HepG2 (cell line): ENCODE data around the gene SLC25A22. TPM values are rescaled to one million over a fixed set of nuclear protein-coding genes. Genes with fewer than 3 reads are reported as not detected.
A peak's percentile ranks its signal among the peaks of the same experiment; 100 is the strongest.

ENCODE experiments used
- ARID2 ChIP-seq: sonication (generic); formaldehyde crosslinking; IDR thresholded peaks from 2 replicates; pipeline ENCODE4 v1.8.1; 2022; ENCODE audit warnings: mild to moderate bottlenecking, missing genetic modification reagents, borderline replicate concordance
- EEA1 ChIP-seq: sonication (generic); formaldehyde crosslinking; IDR thresholded peaks from 2 replicates; pipeline ENCODE4 v1.5.1; 2020; ENCODE audit warnings: mild to moderate bottlenecking, missing genetic modification reagents, borderline replicate concordance
- FOSL1 ChIP-seq: sonication (generic); formaldehyde crosslinking; IDR thresholded peaks from 2 replicates; pipeline ENCODE4 v1.9.0; 2021; ENCODE audit warnings: missing genetic modification reagents, borderline replicate concordance
- HIVEP1 ChIP-seq: sonication (generic); formaldehyde crosslinking; IDR thresholded peaks from 2 replicates; pipeline ENCODE4 v1.4.0; 2020; ENCODE audit warnings: mild to moderate bottlenecking, missing genetic modification reagents
- NPAS2 ChIP-seq: sonication (generic); formaldehyde crosslinking; IDR thresholded peaks from 2 replicates; pipeline ENCODE4 v1.8.0; 2022; ENCODE audit warnings: mild to moderate bottlenecking, missing genetic modification reagents, borderline replicate concordance
- POGZ ChIP-seq: sonication (generic); formaldehyde crosslinking; IDR thresholded peaks from 2 replicates; pipeline ENCODE4 v1.4.0; 2020; ENCODE audit warnings: mild to moderate bottlenecking, missing genetic modification reagents
- SP5 ChIP-seq: IDR thresholded peaks from 2 replicates; pipeline ENCODE4 v1.6.1; 2016; ENCODE audit warnings: low read depth, borderline replicate concordance
- ZBTB20 ChIP-seq: sonication (generic); formaldehyde crosslinking; IDR thresholded peaks from 2 replicates; pipeline ENCODE4 v1.8.1; 2023; ENCODE audit warnings: missing genetic modification reagents, low read depth, mild to moderate bottlenecking, borderline replicate concordance
- ZNF256 ChIP-seq: sonication (generic); formaldehyde crosslinking; conservative IDR thresholded peaks from 2 replicates; pipeline ENCODE4 v1.4.0; 2020; ENCODE audit warnings: missing genetic modification reagents
- ZNF333 ChIP-seq: sonication (generic); formaldehyde crosslinking; IDR thresholded peaks from 2 replicates; pipeline ENCODE4 v1.4.0; 2020; ENCODE audit warnings: mild to moderate bottlenecking, missing genetic modification reagents, borderline replicate concordance
- ZNF343 ChIP-seq: sonication (generic); formaldehyde crosslinking; IDR thresholded peaks from 2 replicates; pipeline ENCODE4 v1.4.0; 2020; ENCODE audit warnings: mild to moderate bottlenecking, missing genetic modification reagents
- ZNF484 ChIP-seq: sonication (generic); formaldehyde crosslinking; IDR thresholded peaks from 2 replicates; pipeline ENCODE4 v1.5.1; 2020; ENCODE audit warnings: mild to moderate bottlenecking, low read depth, missing genetic modification reagents, borderline replicate concordance
- ZNF83 ChIP-seq: sonication (generic); formaldehyde crosslinking; IDR thresholded peaks from 2 replicates; pipeline ENCODE4 v1.4.0; 2020; ENCODE audit warnings: missing genetic modification reagents, mild to moderate bottlenecking, borderline replicate concordance
- polyA plus RNA-seq, 8 experiments: library from polyadenylated mRNA; depleted of rRNA in 3 of 8; stranded (reverse) in 7 of 8; unstranded in 1 of 8; fragments of >200 nt; fragmentation: Illumina TruSeq in 4 of 8; extraction: Trizol in 4 of 8; gene quantifications; 2 replicates each; pipeline versions ENCODE4 v1.2.1 to v1.2.3, GENCODE V29; 2011 to 2016; ENCODE audit warnings: low read depth in 4 of 8, missing spikeins in 1 of 8, mixed read lengths in 1 of 8; ENCODE audit not compliant: insufficient read depth in 1 of 8
- total RNA-seq, 5 experiments: library from RNA; depleted of rRNA; stranded (reverse); fragments of >200 nt; fragmentation: Illumina TruSeq; extraction: Trizol; gene quantifications; 2 replicates each; pipeline ENCODE4 v1.2.3, GENCODE V29; 2016; ENCODE audit warnings: low read depth in 1 of 5
- TF ChIP-seq, protein P1 (sequence below): IDR thresholded peaks from 2 replicates; pipeline ENCODE4 v1.4.0; 2020; ENCODE audit warnings: mild to moderate bottlenecking, missing genetic modification reagents
- TF ChIP-seq, protein P2 (sequence below): sonication (generic); formaldehyde crosslinking; IDR thresholded peaks from 2 replicates; pipeline ENCODE4 v1.4.0; 2020; ENCODE audit warnings: mild to moderate bottlenecking, missing genetic modification reagents
- TF ChIP-seq, protein P3 (sequence below): sonication (generic); formaldehyde crosslinking; IDR thresholded peaks from 2 replicates; pipeline ENCODE4; 2020; ENCODE audit warnings: missing genetic modification reagents, mild to moderate bottlenecking, borderline replicate concordance
- TF ChIP-seq, protein P4 (sequence below): IDR thresholded peaks from 2 replicates; pipeline ENCODE4 v1.6.1; 2016; ENCODE audit warnings: missing biosample characterization, missing genetic modification reagents, low read depth
- TF ChIP-seq, protein P5 (sequence below): IDR thresholded peaks from 2 replicates; pipeline ENCODE4 v1.6.1; 2016; ENCODE audit warnings: mild to moderate bottlenecking, missing biosample characterization, missing genetic modification reagents

SLC25A22 gene
- total and polyA plus RNA-seq, 2 of the 13 experiments (the other 11 are each of a cell fraction or from before 2014, with no cell fraction given) = 12.4 to 19.2 TPM

DNA sequence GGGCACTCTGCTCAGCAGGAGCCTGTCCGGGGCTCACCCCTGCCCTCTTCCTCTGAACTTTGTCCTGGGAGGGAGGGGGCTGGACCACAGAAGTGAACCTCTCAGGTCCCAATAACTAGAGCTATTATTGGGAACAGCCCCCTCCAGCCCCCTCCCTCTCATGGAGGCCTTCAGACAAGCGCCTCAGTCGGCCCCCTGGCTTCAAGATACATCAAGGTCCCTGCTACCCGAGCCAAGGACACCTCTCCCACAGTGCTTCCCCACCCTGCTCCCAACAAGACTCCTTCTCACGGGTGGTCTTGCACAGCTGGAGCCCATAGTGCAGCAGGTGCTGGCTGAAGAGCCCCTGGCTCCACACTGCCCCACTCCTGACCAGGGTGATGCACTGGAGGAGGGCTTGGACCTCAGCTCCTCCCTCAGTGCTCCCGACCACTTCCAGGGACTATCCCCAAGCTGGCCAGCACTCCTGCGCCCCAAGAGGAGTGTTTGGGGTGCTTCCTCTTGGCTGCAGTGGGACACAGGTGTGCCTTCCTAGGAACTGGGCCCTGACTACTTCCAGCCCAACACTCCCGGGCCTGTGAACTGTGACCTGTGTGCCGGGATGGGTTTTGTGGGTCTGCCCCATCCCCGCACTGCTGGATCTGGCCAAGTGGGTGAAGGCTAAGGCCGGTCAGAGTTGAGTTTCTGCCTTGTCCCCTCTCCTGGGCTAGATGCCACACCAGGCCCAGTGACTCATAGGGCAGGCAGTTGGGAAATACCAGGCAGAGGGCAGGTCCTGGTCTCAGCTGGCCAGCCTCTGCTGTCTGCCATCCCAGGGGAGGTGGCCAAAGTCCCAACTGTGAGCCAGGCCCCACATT lies 22.8 kb upstream of the SLC25A22 start (continued):
- TF ChIP-seq NPAS2 (CRISPR knock-in tag) (no peak), HIVEP1 (CRISPR knock-in tag) (no peak), SP5 (CRISPR knock-in tag) (no peak), ZNF333 (CRISPR knock-in tag) (no peak), ZBTB20 (CRISPR knock-in tag) (no peak), EEA1 (no peak; the same call in 1 of the 2 replicates), ARID2 (no peak), ZNF256 (CRISPR knock-in tag) (no peak), FOSL1 (CRISPR knock-in tag) (peak; percentile 66; the same call in 1 of the 2 replicates), POGZ (CRISPR knock-in tag) (no peak), ZNF343 (CRISPR knock-in tag) (no peak), ZNF484 (no peak), ZNF83 (CRISPR knock-in tag) (no peak)
- TF ChIP-seq, protein P1, sequence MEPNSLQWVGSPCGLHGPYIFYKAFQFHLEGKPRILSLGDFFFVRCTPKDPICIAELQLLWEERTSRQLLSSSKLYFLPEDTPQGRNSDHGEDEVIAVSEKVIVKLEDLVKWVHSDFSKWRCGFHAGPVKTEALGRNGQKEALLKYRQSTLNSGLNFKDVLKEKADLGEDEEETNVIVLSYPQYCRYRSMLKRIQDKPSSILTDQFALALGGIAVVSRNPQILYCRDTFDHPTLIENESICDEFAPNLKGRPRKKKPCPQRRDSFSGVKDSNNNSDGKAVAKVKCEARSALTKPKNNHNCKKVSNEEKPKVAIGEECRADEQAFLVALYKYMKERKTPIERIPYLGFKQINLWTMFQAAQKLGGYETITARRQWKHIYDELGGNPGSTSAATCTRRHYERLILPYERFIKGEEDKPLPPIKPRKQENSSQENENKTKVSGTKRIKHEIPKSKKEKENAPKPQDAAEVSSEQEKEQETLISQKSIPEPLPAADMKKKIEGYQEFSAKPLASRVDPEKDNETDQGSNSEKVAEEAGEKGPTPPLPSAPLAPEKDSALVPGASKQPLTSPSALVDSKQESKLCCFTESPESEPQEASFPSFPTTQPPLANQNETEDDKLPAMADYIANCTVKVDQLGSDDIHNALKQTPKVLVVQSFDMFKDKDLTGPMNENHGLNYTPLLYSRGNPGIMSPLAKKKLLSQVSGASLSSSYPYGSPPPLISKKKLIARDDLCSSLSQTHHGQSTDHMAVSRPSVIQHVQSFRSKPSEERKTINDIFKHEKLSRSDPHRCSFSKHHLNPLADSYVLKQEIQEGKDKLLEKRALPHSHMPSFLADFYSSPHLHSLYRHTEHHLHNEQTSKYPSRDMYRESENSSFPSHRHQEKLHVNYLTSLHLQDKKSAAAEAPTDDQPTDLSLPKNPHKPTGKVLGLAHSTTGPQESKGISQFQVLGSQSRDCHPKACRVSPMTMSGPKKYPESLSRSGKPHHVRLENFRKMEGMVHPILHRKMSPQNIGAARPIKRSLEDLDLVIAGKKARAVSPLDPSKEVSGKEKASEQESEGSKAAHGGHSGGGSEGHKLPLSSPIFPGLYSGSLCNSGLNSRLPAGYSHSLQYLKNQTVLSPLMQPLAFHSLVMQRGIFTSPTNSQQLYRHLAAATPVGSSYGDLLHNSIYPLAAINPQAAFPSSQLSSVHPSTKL (CRISPR knock-in tag) = no peak; the same call in 1 of the 2 replicates
- TF ChIP-seq, protein P2, sequence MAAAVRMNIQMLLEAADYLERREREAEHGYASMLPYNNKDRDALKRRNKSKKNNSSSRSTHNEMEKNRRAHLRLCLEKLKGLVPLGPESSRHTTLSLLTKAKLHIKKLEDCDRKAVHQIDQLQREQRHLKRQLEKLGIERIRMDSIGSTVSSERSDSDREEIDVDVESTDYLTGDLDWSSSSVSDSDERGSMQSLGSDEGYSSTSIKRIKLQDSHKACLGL (CRISPR knock-in tag) = no peak
- TF ChIP-seq, protein P3, sequence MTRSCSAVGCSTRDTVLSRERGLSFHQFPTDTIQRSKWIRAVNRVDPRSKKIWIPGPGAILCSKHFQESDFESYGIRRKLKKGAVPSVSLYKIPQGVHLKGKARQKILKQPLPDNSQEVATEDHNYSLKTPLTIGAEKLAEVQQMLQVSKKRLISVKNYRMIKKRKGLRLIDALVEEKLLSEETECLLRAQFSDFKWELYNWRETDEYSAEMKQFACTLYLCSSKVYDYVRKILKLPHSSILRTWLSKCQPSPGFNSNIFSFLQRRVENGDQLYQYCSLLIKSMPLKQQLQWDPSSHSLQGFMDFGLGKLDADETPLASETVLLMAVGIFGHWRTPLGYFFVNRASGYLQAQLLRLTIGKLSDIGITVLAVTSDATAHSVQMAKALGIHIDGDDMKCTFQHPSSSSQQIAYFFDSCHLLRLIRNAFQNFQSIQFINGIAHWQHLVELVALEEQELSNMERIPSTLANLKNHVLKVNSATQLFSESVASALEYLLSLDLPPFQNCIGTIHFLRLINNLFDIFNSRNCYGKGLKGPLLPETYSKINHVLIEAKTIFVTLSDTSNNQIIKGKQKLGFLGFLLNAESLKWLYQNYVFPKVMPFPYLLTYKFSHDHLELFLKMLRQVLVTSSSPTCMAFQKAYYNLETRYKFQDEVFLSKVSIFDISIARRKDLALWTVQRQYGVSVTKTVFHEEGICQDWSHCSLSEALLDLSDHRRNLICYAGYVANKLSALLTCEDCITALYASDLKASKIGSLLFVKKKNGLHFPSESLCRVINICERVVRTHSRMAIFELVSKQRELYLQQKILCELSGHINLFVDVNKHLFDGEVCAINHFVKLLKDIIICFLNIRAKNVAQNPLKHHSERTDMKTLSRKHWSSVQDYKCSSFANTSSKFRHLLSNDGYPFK = no peak
- TF ChIP-seq, protein P4, sequence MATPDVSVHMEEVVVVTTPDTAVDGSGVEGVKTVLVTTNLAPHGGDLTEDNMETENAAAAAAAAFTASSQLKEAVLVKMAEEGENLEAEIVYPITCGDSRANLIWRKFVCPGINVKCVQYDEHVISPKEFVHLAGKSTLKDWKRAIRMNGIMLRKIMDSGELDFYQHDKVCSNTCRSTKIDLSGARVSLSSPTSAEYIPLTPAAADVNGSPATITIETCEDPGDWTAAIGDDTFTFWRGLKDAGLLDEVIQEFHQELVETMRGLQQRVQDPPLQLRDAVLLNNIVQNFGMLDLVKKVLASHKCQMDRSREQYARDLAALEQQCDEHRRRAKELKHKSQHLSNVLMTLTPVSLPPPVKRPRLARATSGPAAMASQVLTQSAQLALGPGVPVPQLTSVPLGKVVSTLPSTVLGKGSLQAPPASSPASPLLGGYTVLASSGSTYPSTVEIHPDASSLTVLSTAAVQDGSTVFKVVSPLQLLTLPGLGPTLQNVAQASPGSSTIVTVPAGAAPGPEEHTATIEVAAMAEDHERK (CRISPR knock-in tag) = no peak
- TF ChIP-seq, protein P5, sequence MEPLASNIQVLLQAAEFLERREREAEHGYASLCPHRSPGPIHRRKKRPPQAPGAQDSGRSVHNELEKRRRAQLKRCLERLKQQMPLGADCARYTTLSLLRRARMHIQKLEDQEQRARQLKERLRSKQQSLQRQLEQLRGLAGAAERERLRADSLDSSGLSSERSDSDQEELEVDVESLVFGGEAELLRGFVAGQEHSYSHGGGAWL = no peak
